Activated T-cell treated with anti-CD3 and anti-CD28 coated beads, Interleukin-2, amount 50 U/mL, for 24 hours (primary cell): ENCODE results near the gene FBXO2.

ENCODE experiments used
- DNase-seq: peaks from one replicate; pipeline ENCODE4 v3.0.0-alpha.2; 2020
- H3K27ac Mint-ChIP-seq: 2 replicates; pipeline ENCODE4 v1.8.0; 2020; ENCODE audit warnings: mild to moderate bottlenecking, mixed read lengths
- H3K27me3 Mint-ChIP-seq: 2 replicates; pipeline ENCODE4 v1.8.0; 2020; ENCODE audit warnings: mixed read lengths
- H3K36me3 Mint-ChIP-seq: 2 replicates; pipeline ENCODE4 v1.8.0; 2020; ENCODE audit warnings: low read depth, mixed read lengths
- H3K4me1 Mint-ChIP-seq: 2 replicates; pipeline ENCODE4 v1.8.0; 2020; ENCODE audit warnings: low read depth, mixed read lengths
- H3K4me3 Mint-ChIP-seq: 2 replicates; pipeline ENCODE4 v1.8.0; 2020; ENCODE audit warnings: mild to moderate bottlenecking, moderate library complexity, mixed read lengths
- H3K9me3 Mint-ChIP-seq: 2 replicates; pipeline ENCODE4 v1.8.0; 2020; ENCODE audit warnings: mixed read lengths

The FBXO2 gene

DNA sequence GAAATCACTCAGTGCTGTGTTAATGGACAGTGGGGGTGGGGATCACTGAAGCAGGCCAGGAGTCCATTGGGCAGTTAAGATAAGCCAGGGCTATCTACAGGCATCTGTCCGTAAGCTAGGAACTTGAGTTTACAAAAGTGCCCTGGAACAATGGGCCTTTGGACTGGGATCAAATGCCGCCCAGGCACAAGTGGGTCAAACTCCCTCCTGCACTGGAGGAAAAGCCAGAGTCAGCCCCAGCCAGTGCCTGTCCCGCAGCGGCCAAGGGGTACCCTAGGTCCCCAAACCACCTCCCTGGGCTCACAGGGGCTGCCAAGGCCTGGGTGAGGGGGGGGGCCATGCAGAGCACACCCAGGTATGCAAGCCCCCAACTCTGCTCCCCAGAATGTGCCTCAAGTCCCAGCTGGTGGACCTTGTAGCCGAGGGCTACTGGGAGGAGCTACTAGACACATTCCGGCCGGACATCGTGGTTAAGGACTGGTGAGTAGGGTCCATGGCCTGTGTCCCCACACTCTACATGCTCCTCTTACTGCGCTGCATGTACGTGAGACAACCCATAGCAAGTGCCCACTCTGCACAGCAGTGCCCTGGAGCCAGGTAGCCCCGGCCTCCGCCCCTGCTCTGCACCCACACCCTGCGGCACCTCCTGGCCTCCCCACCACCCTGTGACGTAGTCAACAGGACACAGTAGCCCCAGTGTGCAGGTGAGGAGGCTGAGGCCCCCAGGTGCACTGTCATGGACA is 17.5 kb upstream of the FBXO2 start:
- H3K4me3 Mint-ChIP-seq: no peak overlapping the region
- no peak for DNase-seq
- H3K4me1 Mint-ChIP-seq: no peaks in the 10 kb centered on the region
- no peak overlapping the region for H3K27ac Mint-ChIP-seq
- no peaks in the 10 kb centered on the region for H3K27me3 Mint-ChIP-seq
- H3K36me3 Mint-ChIP-seq: peaks cover 66% of the 10 kb centered on the region
- H3K9me3 Mint-ChIP-seq: no peaks in the 10 kb centered on the region

DNA sequence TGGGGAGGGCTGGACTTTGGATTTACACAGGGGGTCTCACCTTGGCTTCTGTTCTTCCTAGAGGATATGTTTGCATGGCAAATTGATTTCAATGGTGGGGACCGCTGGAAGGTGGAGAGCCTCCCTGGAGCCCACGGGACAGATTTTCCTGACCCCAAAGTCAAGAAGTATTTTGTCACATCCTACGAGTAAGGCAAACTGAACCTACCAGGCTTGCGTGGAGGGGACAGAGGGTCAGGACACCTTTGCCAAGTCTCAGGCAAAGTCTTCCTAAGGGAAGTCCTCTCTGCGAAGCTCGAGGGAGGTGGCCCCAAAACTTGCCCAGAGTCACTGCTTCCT is 16.9 kb upstream of the FBXO2 start:
- Mint-ChIP-seq H3K4me3 (no peak overlapping the region), H3K4me1 (no peaks in the 10 kb centered on the region), H3K9me3 (no peaks in the 10 kb centered on the region), H3K27me3 (no peaks in the 10 kb centered on the region), H3K27ac (no peak overlapping the region), H3K36me3 (peaks cover 61% of the 10 kb centered on the region)
- no peak for DNase-seq

DNA sequence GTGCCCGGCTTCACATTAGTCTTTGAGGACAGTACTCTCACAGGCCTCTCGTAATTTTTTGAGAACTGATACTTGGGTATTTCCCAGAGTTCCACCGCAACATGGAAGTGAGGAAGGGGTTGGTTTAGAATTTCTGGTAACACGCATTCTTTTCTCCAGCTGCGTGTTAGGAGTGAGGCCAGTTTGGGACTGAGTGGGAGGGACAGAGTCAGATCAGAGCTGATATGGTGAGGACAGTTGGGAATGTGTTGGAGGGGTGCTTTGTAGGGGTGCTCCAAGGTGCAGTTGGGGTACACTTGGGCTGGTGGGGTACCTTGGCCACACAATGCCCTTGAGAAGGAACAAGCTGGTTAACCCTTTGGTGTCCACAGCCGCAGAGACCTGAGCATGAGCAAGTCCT is 16.5 kb upstream of the FBXO2 start:
- H3K27ac Mint-ChIP-seq: no peak overlapping the region
- H3K9me3 Mint-ChIP-seq: no peaks in the 10 kb centered on the region
- H3K4me1 Mint-ChIP-seq: no peaks in the 10 kb centered on the region
- no peak for DNase-seq
- H3K36me3 Mint-ChIP-seq: peaks cover 57% of the 10 kb centered on the region
- no peak overlapping the region for H3K4me3 Mint-ChIP-seq
- H3K27me3 Mint-ChIP-seq: no peaks in the 10 kb centered on the region

DNA sequence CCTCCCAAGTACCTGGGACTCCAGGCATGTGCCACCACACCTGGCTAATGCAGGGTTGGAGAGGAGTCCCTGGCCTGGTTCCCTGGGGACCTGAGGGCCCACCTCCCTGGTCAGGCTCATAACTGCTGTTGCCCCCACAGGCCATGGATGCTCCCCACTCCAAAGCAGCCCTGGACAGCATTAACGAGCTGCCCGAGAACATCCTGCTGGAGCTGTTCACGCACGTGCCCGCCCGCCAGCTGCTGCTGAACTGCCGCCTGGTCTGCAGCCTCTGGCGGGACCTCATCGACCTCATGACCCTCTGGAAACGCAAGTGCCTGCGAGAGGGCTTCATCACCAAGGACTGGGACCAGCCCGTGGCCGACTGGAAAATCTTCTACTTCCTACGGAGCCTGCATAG is 14.3 kb upstream of the FBXO2 start:
- Mint-ChIP-seq H3K9me3 (no peaks in the 10 kb centered on the region), H3K36me3 (peaks cover 37% of the 10 kb centered on the region), H3K4me1 (no peaks in the 10 kb centered on the region), H3K27me3 (no peaks in the 10 kb centered on the region), H3K27ac (no peak overlapping the region), H3K4me3 (no peak overlapping the region)
- no peak for DNase-seq

DNA sequence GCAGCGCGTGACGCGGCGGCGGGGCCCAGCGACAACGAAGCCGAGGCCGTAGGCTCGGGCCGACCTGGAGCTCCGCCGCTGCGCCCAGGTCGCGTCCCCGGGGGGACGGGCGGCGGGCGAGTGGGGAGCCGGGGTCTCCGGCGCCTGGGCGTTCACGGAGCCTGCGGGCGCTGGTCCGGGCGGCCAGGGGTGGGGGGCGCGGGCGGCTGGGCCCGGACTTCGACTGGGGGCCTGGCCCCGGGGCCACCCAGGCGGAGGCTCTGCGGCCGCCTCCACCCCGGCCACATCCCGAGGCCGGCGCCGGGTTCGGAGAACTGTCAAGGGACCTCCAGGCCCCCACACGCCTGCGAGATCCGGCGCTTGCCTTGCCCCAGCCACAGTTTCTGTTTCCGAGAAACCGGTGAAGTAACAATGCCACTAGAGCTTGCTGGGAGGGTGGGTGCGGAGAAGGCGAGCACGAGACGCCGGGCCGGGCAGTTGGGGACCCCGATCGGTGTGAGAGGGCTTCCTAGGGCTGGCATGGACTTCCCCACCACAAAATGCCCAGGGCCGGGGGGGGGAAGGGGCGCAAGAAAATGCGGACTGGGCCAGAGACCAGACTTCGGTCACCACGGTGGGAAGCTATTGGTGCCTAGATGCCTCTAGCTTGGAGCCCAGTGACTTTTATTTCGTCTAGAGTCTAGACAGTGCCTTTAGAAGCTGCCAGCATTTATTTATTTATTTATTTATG is 10.3 kb upstream of the FBXO2 start:
- Mint-ChIP-seq H3K27ac (peak overlapping the region; percentile 88), H3K4me3 (peak overlapping the region; percentile 82), H3K36me3 (peaks cover 36% of the 10 kb centered on the region), H3K9me3 (no peaks in the 10 kb centered on the region), H3K27me3 (no peaks in the 10 kb centered on the region), H3K4me1 (no peaks in the 10 kb centered on the region)
- DNase-seq: peak; percentile 76

DNA sequence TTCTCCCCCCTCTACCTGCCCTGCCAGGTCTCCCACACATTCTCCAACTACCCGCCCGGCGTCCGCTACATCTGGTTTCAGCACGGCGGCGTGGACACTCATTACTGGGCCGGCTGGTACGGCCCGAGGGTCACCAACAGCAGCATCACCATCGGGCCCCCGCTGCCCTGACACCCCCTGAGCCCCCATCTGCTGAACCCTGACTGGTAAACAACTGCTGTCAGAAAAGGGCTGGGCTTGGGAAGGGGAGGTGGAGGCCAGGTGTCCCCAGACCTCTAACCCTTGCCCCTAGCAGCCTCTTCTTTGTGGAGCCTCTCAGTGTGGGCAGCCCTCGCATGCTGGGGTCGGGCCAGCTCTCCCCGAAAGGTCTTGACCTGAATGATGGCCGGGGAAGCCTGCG is 6.9 kb upstream of the FBXO2 start:
- Mint-ChIP-seq H3K4me3 (no peak overlapping the region), H3K4me1 (peaks cover 1% of the 10 kb centered on the region), H3K36me3 (peaks cover 51% of the 10 kb centered on the region), H3K9me3 (no peaks in the 10 kb centered on the region), H3K27me3 (no peaks in the 10 kb centered on the region), H3K27ac (no peak overlapping the region)
- DNase-seq: no peak

DNA sequence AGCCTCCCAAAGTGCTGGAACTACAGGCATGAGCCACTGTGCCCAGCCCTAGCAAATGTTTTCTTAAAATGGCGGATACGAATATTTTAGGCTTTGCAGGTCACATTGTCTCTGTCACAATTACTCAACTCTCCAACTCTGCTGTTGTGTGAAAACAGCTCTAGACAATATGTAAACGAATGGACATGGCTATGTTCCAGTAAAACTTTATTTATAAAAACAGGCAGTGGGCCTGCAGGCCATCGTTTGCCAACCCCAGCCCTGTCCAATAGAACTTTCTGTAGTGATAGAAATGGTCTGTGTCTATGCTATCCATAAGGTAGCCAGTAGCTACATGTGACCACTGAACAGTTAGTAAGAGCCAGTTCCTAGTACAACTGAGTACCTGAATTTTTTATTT is 5.5 kb upstream of the FBXO2 start:
- DNase-seq: no peak
- Mint-ChIP-seq H3K27ac (no peak overlapping the region), H3K4me1 (peaks cover 10% of the 10 kb centered on the region), H3K9me3 (no peaks in the 10 kb centered on the region), H3K36me3 (peaks cover 54% of the 10 kb centered on the region), H3K4me3 (no peak overlapping the region), H3K27me3 (no peaks in the 10 kb centered on the region)

DNA sequence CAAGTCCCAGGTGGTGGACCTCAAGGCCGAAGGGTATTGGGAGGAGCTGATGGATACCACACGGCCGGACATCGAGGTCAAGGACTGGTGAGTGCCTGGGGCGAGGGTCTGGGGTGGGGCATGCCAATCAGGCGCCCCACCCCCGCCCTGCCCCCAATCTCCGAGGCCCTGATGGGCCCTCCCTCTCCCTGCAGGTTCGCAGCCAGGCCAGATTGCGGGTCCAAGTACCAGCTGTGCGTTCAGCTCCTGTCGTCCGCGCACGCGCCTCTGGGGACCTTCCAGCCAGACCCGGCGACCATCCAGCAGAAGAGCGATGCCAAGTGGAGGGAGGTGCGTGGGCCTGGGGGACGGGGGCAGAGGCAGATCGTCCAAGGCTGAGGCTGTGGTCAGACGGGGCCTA is 4.3 kb upstream of the FBXO2 start:
- Mint-ChIP-seq H3K4me3 (no peak overlapping the region), H3K27me3 (no peaks in the 10 kb centered on the region), H3K9me3 (no peaks in the 10 kb centered on the region), H3K27ac (no peak overlapping the region), H3K4me1 (peaks cover 10% of the 10 kb centered on the region), H3K36me3 (peaks cover 54% of the 10 kb centered on the region)
- DNase-seq: no peak

DNA sequence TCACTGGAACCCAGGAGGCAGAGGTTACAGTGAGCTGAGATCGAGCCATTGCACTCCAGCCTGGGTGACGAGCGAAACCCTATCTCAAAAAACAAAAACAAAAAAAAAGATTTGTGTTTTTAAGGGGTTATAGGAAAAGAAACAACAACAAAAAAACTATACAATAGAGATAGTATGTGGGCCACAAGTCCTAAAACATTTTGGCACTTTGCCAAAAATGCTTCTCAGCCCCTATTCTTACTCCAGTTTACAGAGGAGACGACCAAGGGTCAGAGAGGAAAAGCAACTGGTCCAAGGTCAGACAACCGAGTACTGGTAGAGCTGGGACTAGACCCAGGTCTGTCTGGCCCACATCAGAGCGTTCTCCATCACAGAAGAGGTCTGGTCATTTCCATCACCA is 3.4 kb upstream of the FBXO2 start:
- Mint-ChIP-seq H3K4me1 (peaks cover 10% of the 10 kb centered on the region), H3K27me3 (no peaks in the 10 kb centered on the region), H3K4me3 (no peak overlapping the region), H3K36me3 (peaks cover 54% of the 10 kb centered on the region), H3K9me3 (no peaks in the 10 kb centered on the region), H3K27ac (no peak overlapping the region)
- no peak for DNase-seq

DNA sequence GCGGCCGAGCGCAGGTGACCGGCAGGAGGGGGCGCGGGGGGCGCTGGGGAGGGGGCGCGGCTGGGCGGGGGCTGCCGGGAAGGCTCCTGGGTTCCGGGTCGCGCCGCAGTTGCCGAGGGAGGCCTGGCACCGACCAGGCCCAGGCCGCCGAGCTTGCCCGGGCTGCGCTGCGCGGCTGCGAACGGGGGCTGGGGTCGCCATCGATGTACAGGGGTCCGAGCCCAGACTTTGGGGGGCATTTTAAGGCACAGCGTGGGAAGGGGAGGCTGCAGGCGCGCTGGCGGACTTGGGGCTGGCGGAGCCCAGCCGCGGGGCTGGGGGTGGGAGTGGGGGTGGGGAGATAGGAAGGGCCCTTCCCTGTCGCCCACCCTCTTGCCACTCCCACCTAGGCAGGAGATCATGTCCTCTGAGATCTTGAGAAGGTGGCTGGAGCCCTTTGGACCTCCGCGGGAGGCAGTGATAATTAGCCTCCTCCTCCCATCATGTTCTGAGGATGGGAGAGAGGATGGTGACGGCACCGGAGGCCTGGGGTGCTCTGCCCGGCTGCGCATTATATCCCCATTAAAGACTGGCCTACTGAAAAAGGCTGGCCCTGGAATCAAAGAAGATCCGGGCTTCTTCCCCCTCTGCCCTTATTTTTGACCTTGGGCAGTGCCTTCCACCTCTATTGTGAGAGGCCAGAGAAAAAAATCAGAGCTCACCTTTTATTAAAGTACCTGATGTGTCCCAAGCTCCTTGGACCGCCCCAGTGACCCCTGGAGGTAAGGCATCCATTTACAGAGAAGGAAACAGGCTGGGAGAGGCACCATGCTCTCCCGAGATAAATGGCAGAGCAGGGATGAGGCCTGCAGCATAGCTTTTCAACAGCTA is 945 bp upstream of the FBXO2 start:
- H3K27ac Mint-ChIP-seq: peak overlapping the region; percentile 37

DNA sequence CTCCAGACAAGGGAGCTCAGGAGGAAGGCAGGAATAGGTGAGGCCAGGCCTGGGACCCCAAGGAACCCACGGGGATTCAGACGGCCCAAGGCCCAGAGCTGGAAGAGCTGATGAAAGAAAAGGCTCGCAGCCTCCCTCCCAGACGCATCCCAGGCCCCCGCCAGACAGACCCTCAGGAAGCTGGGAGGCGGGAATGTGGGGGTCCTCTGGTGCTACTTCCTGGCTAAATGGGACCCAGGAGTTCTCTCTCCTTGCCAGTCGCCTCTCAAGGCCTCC is 430 bp downstream of the FBXO2 start:
- Mint-ChIP-seq H3K27me3 (peaks cover 3% of the 10 kb centered on the region), H3K4me1 (peaks cover 26% of the 10 kb centered on the region), H3K27ac (no peak overlapping the region), H3K36me3 (peaks cover 24% of the 10 kb centered on the region), H3K4me3 (peak overlapping the region; percentile 43), H3K9me3 (no peaks in the 10 kb centered on the region)
- DNase-seq: no peak

More for the DNA sequence above, 945 bp upstream of the FBXO2 start:
- H3K36me3 Mint-ChIP-seq: peaks cover 34% of the 10 kb centered on the region
- H3K4me1 Mint-ChIP-seq: peaks cover 21% of the 10 kb centered on the region
- H3K4me3 Mint-ChIP-seq: peak overlapping the region; percentile 74
- DNase-seq: no peak
- no peaks in the 10 kb centered on the region for H3K27me3 Mint-ChIP-seq
- H3K9me3 Mint-ChIP-seq: no peaks in the 10 kb centered on the region

DNA sequence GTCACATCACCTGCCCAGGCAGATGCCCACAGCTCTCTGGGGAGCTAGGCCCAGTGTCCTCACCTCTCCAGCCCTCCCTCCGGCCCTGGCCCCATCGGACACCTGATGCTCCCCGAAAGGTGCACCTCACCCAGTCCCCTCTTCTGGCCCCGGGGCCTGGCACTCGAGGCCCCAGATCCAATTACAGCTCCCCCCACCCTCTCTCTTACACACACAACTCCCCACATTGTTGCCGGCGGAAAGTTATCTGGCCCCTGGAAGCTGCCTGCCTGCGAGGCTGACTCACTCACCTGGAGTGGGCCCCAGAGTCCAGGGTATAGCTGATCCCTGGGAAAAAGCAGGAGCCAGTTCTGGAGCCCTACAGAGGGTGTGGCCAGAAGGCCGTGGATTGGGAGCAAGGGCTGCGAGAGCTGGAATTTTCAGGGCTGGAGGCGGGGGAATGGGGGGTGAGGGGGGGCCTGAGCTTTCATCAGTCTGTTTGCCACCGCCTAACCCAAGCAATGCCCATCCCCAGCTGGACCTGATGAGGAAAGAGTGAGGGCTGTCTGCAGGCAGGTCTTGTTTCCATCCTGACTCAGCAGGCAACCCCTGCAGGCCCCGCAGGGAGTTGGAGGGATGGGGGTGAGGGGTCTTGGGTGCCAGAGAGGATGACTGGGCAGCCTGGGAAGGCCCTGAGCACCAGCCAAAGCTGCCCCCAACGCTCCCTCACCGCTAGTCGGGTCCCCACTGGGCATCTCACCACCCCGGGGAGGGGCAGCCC is 948 bp downstream of the FBXO2 start:
- peak overlapping the region; percentile 43 for H3K4me3 Mint-ChIP-seq
- no peak for DNase-seq
- H3K36me3 Mint-ChIP-seq: peaks cover 20% of the 10 kb centered on the region
- peaks cover 3% of the 10 kb centered on the region for H3K27me3 Mint-ChIP-seq
- peaks cover 29% of the 10 kb centered on the region for H3K4me1 Mint-ChIP-seq
- no peaks in the 10 kb centered on the region for H3K9me3 Mint-ChIP-seq
- no peak overlapping the region for H3K27ac Mint-ChIP-seq

DNA sequence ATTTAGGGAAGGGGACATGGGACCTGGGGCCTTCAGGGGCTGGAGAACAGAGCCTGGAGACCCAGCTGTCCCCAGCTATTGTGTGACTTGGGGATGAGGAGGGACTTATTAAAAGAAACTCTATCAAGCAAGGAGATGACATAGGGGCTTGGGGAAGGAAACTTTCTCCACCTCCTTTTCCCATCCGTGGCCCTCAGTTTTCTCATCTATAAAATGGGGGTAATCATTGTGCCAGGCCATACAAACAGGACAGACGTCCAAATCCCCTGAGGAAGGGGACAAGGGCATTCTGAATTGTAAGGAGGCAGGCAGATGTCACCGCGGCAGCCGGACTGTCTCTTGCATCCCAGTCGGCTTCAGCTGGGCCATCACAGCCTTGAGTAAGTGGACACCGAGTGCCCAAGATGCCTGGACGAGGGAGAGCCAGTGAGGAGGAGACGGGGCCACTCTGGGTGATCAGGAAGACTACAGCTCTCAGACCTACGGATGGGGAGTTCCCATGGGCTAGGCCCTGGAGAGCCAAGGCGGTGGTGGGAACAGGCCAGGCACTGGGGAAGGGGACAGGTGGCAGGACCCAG is 1.9 kb downstream of the FBXO2 start:
- peaks cover 12% of the 10 kb centered on the region for H3K36me3 Mint-ChIP-seq
- no peak overlapping the region for H3K4me3 Mint-ChIP-seq

DNA sequence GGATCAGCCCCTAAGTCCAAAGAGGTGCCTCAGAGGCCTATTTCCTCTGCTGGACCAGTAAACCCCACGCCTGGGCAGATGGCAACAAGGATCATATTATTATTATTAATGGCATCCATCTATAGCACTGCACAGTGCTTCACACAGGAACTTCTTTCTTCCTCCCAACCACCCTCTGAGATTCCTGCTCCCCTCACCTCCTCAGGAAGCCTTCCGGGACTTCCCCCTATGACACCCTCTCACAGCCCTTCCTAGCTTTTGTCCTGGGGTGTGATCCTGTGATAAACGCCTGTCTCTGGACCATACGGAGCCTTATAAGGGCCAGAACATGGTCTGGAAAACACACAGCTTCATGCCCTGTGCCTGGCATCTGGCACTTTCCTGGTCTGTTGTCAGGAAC is 3.2 kb downstream of the FBXO2 start:
- Mint-ChIP-seq H3K36me3 (peaks cover 3% of the 10 kb centered on the region), H3K27me3 (peaks cover 3% of the 10 kb centered on the region), H3K4me1 (peaks cover 27% of the 10 kb centered on the region), H3K4me3 (peak overlapping the region; percentile 52), H3K9me3 (no peaks in the 10 kb centered on the region), H3K27ac (no peak overlapping the region)
- no peak for DNase-seq

More for the DNA sequence above, 1.9 kb downstream of the FBXO2 start:
- DNase-seq: no peak
- Mint-ChIP-seq H3K27ac (no peak overlapping the region), H3K4me1 (peaks cover 29% of the 10 kb centered on the region), H3K9me3 (no peaks in the 10 kb centered on the region), H3K27me3 (peaks cover 3% of the 10 kb centered on the region)
